Activated effector memory CD4-positive, alpha-beta T cell treated with Interleukin-2 at 50 U/mL for 16 hours (primary cell): ENCODE data around the gene SPG11.
A peak's percentile ranks its signal among the peaks of the same experiment; 100 is the strongest.
"Not testable (repeated sequence)": the region's sequence is repeated elsewhere in the genome, so short reads cannot be mapped to it uniquely, and the experiment has no call there.

Source experiments
- DNase-seq: peaks from one replicate; pipeline ENCODE4 v3.0.0-alpha.2; 2020

SPG11 gene

GRCh38 chr15:44663410-44664308, at the start of gene SPG11:
Gene SPG11, minus strand, starts transcription at chr15:44663662. Its CDS starts 15 bp downstream, at chr15:44663647.
- peak; percentile 97 for DNase-seq

GRCh38 chr15:44712346-44713005, 49.0 kb upstream of the SPG11 start:
- peak; percentile 54 for DNase-seq

- DNase-seq = no peak
Observed at GRCh38 chr15:44711743-44712345, 48.4 kb upstream of the SPG11 start.

- peak; percentile 93 for DNase-seq
Observed at GRCh38 chr15:44711096-44711742, 47.8 kb upstream of the SPG11 start, which contains the start of the genes B2M and PATL2. Gene B2M, plus strand, starts transcription at chr15:44711517. Its CDS starts 30 bp downstream, at chr15:44711547. Gene PATL2, minus strand, starts transcription at chr15:44711323. Its CDS starts 34,833 bp downstream, at chr15:44676490.

- no peak for DNase-seq
Observed at GRCh38 chr15:44710236-44711095, 47.0 kb upstream of the SPG11 start.

- no peak for DNase-seq
Observed at GRCh38 chr15:44706946-44707636, 43.6 kb upstream of the SPG11 start.

- no peak for DNase-seq
Observed at GRCh38 chr15:44706401-44706800, 42.9 kb upstream of the SPG11 start.

- DNase-seq = no peak
Observed at GRCh38 chr15:44705986-44706385, 42.5 kb upstream of the SPG11 start.

GRCh38 chr15:44700676-44701075, 37.2 kb upstream of the SPG11 start:
- not testable (repeated sequence) for DNase-seq

- no peak for DNase-seq
Observed at GRCh38 chr15:44698641-44699040, 35.2 kb upstream of the SPG11 start.

- no peak for DNase-seq
Observed at GRCh38 chr15:44697014-44697413, 33.6 kb upstream of the SPG11 start.

- no peak for DNase-seq
Observed at GRCh38 chr15:44695294-44695693, 31.8 kb upstream of the SPG11 start.

- DNase-seq = no peak
Observed at GRCh38 chr15:44694416-44694815, 31.0 kb upstream of the SPG11 start.

- DNase-seq = no peak
Observed at GRCh38 chr15:44692659-44693058, 29.2 kb upstream of the SPG11 start.

GRCh38 chr15:44690245-44690644, 26.8 kb upstream of the SPG11 start:
- peak; percentile 39 for DNase-seq

- DNase-seq = not testable (repeated sequence)
Observed at GRCh38 chr15:44689318-44689717, 25.9 kb upstream of the SPG11 start.

GRCh38 chr15:44682809-44683682, 19.6 kb upstream of the SPG11 start:
- peak; percentile 82 for DNase-seq

- no peak for DNase-seq
Observed at GRCh38 chr15:44682211-44682610, 18.7 kb upstream of the SPG11 start.

- DNase-seq = no peak
Observed at GRCh38 chr15:44676676-44677075, 13.2 kb upstream of the SPG11 start.

GRCh38 chr15:44675911-44676310, 12.4 kb upstream of the SPG11 start:
- DNase-seq = no peak
